Fibroblast of the conjunctiva (primary cell): ENCODE data around the gene MYH13.
"Not testable (repeated sequence)": the region's sequence is repeated elsewhere in the genome, so short reads cannot be mapped to it uniquely, and the experiment has no call there.

Experiments used
- DNase-seq: peaks from one replicate; pipeline ENCODE4 v3.0.0-alpha.2; 2010; ENCODE audit warnings: low read depth

The MYH13 gene

DNA sequence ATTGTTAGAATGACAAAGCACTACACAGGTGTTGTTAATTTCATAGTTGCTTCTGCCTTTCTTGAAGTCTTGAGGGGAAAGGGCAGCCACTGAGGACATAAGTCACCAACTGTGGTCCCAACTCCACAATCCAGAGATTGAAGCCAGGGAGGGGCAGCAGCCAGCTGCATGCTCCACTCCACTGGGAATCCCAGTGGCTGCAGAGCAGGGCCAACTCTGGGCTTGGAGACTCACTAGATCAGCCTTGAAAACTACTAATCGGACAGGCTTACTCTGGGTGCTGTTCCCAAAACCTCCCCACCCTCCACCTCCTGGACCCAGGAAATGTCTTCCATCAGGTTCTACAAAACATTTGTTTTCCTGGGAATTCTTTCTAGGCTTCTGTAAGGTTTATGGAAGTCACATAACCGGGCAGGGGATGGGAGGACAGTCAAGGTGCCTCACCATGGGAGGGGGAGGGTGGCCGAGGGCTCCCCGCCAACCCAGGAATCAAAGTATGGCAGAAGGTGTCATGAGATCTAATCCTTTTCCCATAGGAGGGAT lies 68.0 kb downstream of the MYH13 start:
- DNase-seq: no peak

DNA sequence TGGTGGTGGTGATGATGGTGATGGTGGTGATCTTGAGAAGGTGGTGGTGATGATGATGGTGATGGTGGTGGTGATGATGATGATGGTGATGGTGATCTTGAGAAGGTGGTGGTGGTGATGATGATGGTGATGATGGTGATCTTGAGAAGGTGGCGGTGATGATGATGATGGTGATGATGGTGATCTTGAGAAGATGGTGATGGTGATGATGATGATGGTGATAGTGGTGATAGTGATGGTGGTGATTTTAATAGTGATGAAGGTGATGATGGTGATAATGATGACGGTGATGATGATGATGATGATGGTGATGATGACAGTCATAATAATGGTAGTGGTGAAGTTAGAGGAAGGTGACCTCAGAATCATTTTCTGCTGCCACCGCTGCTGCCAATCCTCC lies 75.1 kb downstream of the MYH13 start:
- DNase-seq: no peak

DNA sequence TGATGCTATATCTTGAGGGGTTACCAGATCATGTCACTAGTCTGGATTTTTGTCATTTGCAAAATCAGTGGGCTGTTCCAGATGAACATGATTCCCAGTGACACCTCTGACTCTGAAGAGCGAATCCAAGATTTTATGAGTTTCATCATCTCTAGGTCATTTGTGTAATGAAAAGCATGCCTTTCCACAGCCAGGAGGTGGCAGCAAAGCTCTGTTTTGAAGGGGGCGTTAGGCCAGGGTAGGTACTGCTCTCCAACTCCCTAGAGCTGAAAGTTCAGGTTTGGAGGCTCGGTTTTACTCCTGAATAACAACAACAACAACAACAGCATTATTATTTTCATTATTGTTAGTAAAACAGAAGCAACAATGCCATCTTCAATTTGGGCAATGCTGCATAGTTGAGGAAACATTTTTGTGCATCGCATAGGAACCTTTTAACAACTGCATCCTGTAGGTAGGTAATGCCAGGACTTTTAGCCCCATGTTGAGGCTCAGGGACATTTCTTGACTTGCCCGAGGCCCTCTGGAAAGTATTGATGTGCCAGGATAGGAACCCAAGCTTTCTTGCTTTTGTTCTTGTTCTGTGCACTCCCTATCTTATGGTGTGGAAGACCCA lies 77.0 kb downstream of the MYH13 start:
- peak; percentile 35 for DNase-seq

DNA sequence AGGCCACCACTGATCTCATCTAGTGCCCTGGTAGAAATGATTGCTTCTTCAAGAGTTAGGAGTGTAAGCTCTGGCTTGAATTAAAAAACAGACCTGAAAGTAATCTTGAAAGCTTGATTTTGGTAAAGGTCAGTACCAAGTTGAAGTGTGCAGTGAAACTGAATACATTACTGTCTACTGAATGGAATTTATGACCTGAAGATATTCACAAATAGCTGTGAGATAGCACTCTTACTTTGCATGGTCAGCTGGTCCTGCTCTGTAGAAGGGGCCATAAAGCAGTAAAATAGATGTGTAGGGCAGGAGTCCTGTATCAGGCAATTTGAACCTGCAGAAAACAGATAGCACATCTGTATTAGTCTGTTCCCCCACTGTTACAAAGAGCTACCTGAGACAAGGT lies 78.6 kb downstream of the MYH13 start:
- DNase-seq: no peak

DNA sequence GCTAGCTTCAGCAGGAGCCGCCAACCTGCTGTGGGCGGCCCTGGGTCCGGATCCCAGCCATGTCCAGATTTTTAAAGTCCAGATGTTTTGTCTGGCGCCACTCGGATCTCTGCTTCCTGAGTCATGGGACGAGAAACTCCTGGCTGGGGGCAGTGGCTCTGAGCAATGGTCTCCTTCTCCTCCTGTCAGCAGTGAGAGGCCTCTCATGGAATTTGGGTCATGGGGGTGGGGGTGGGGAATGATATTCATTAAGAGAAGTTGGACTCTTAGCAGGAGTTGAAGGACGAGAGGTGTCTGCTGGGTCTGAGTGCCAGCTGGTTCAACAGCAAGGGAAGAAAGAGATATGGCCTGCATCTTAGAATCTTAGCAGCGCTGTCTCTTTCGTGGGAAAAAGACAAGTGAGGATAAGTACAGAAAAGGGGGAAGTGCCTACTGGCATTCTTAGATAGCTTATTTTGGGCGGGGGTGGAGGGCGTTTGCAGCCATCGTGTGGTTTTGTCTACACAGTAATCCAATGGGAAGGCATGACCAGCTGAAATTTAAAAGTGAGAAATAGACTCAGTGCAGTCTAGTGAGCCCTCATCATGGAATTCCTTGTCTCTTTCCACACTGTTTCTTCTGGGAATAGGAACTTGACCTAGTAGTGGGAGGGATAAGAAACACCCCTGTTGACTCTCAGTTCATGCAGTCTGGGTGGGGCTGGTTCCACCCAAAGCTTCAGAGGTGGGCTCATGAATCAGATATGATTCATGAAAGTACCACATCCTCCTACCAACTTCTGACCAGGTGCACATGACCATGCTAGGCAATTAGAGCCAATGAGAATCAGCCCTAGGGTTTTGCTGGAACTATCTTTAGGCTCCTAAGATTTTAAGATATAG lies 80.5 kb downstream of the MYH13 start:
- DNase-seq: no peak

DNA sequence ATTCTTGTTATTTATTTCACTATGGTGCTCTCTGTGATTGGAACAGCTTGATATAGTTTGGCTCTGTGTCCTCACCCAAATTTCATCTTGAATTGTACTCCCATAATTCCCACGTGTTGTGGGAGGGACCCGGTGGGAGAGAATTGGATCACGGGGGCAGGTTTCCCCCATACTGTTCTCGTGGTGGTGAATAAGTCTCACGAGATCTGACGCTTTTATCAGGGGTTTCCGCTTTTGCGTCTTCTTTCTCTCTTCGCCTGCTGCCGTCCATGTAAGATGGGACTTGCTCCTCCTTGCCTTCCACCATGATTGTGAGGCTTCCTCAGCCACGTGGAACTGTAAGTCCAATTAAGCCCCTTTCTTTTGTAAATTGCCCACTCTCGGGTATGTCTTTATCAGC lies 81.2 kb downstream of the MYH13 start:
- DNase-seq: not testable (repeated sequence)

DNA sequence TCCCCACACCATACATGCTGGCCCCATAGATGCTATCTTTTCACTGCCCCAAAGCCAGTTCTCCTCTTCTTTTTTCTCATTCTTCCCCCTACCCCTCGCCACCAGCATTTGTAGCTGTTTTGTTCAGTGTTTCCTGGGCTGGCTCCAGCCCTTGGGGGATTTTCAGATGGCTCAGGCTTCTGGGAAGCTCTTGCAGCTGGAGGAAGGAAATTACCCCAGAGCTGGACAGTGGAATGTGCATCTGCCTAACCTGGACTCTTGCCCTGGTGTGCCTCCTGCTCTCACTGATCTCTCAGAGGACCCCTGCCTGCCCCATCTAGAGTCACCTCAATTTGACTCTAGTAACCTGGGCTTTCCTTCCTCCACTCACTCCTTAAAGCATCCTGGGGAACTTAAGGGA lies 82.8 kb downstream of the MYH13 start:
- no peak for DNase-seq

DNA sequence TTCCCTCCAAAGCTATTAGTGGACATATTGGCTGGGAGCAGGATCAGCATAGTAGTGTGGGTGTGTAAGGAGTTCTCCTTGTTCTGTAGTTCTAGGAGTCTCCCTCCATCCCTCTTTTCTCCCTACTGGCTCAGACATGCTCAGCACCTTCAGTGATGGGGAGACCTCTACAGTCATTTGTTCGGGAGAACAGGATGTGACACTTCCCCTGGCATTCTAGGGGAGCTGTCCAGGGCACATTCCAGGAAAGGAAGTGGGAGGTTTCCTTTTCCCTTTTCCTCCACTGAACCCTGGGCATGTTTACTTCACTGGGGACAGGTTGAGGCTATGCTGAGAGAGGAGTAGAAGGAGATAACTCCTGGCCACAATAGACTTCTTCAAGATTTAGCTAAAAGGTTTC lies 86.5 kb downstream of the MYH13 start:
- DNase-seq: no peak

DNA sequence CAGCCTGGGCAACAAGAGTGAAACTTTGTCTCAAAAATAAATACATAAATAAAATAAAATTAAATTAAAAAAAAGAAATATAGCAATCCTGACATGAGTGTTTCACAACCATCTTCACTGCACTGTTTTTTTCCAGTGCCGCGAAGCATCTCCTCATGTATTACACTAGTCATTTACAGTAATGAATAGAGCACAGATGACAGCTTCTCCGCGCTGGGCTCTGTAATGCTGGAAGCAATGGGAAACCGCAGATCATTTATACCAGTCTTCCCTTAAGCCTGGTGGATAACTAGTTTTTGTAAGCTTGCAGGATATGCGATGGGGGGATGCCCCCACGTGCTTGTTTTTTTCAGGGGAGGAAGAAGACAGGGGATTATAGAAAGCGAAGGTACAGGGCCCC lies 86.9 kb downstream of the MYH13 start:
- DNase-seq: no peak

DNA sequence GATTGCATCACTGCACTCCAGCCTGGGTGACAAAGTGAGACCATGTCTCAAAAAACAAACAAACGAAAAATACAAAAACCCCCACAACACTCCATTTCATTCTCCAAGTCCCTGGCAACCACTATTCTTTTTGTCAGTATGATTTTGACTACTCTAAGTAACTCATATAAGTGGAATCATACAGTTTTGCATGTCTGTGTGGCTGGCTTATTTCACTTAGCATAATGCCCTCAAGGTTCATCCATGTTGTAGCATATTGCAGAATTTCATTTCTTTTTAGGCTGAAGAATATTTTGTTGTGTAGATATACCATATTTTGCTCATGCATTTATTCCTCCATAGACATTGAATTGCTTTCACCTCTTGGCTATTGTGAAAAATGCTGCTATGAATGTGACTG lies 92.7 kb downstream of the MYH13 start:
- no peak for DNase-seq

DNA sequence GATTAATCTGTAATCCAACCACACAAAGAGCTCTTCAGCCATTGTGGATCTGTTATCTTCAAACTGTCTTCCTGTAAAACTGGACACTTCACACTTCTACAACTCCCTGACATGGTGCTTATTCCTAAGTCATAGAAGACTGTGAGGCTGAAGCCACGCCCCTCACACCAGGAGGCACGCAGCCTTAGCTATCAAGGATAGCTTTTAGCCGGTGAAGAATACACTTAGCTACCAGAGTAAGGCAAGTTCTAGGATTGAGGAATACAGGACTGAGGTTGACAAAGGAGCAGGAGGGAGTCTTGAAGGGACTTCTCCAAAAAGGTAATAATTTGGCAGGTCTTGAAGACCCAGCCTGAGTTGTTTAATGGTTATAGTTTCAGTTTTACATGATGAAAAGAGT lies 94.6 kb downstream of the MYH13 start:
- DNase-seq: no peak

DNA sequence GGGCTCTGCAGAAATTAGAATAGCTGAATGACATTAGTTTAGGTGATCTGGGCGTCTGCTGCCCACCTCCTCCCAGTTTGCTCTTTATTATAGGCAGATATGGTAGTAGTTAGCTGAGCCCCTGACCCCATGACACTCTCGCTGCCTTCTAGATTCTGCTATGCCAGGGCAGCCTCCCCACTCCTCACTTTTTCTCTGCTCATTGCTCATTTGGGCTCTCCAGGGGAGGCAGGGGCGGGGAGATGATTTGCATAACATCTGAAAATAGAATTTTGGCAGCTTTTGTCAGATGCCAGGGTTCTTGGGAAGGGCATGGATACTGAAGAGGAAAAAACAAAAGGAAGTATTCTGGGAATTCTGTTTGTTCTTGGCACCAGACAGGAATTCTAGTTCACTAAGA lies 96.4 kb downstream of the MYH13 start:
- no peak for DNase-seq

DNA sequence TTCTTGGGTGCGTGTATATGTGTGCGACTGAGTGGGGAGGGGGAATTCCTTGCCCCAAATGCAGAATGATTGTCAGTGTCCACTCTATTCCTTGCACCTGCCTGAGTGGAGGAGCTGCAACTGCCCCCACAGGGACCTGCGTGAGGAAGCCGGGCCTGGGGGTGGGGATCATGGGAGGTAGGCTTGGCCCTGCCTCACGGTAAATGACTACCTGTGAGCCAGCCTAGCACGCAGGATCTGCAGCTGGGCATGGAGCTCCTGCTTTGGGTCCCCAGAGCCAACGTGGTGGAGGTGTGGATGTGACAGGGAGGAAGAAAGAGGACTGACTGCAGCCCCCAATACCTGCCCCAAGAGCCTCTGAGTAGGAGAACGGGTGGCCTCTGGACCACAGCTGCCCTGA lies 97.4 kb downstream of the MYH13 start:
- no peak for DNase-seq

DNA sequence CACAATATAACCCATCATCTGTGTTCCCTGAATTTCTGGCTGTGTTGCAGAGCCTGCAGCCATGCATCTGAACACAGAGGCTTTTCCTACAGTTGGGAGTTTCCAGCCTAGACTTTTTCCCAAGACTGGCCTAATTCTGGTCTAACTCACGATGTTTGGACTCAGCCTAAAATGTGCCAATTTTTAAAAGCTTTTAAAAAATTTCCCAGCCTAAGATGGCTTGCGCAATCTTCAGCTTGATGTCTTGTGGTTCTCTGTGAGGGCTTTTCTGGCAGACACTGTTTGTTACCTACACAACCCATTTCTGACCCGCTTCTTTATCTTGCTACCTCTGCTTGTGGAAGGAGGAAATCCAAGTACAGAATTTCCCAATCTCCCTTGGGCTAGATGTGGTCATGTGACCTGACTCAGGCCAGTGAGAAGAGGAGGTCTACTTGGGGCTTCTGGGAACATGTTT lies 101.7 kb downstream of the MYH13 start:
- DNase-seq: no peak

DNA sequence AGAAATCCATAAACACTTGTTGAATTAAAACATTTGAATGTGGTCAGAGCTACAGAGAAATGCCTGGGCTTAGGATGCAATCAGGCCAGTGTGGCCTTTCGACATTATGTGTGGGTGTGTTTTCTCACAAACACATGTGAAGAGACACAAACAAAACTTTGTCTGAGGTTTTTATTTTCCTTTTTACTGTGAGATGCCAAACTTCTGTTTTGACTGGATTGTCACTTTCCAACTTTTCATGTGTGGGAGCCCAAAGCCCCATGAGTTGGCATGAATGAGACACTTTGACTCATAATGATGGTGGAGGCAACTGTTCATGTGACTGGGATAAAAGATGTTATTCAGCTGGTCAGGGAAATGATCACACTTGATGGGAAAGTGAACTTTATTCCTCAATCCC lies 102.5 kb downstream of the MYH13 start:
- DNase-seq: no peak

DNA sequence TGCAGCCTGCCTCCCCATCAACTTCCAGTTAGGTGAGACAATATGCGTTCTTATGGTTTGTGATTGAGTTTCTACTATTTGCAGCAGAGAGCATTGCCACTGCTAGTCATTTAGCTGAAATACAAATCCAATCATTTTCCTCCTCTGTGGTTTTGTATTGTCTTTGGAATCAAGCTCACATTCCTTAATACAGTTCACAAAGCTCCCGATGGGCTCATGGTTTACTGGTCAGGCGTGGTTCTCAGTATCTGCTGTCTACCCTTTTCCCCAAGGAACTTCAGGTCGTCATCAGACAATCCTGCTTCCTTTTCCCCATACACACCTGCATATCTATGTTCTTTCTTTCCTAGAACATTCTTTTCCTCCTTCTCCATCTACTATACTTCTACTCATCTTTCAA lies 104.8 kb downstream of the MYH13 start:
- DNase-seq: no peak

DNA sequence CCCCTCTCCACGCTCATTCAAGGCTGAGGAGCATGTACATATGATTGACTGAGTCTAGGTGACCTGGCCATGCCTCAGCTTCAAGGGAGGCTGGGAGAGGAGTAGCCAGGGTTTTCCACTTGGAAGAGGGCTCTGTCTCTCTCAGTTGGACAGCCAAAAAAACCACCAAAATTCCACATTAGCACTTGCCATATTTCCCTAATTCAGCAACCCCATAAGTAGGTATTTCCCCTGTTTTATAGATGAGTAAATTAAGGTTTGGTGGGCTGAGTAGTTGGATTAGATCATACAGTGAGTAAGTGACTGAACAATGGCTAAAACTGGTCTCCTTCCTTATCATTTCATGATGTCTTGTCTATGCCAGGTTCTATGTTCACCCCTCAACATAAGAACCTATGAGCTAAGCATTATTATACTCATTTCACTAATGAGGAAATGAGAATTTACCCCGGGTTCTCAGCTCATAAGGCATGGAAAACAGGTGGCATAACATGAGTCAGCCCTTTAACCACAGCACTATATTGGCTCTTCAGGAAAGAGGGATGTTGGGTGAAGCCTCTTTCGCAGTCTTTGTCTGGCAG lies 106.4 kb downstream of the MYH13 start:
- no peak for DNase-seq

DNA sequence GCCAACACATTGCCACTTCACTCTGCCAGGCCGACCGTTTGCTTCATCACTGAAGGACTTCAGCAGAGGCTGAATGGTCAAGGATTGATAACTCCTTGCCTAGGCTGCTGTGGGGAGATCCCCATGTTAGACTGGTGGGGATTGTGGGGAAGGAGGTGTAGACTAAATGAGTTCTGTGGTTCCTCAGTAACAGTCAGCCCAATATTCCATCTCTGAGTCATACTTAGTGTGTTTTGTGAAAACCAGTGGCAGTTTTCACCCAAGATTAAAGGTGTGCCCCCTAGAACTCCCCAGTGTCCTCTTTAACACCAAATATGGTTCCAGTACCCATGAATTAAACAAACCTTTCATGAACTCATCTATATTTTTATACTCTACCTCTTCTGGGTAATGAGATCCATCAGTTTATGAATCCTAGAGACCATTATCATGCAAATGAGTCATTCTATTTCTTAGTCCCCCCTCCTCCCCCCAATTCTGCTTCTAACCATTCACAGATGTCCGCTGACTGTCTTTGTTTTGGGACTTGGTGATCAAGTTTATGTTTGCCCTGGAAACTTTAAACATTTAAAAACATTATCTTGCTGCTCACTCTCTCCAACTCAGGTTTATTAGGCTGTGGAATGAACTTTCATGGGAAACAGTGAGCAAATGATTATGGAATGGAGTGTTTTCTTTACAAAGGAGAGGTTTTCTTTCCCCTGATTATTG lies 107.6 kb downstream of the MYH13 start:
- DNase-seq: peak; percentile 79

DNA sequence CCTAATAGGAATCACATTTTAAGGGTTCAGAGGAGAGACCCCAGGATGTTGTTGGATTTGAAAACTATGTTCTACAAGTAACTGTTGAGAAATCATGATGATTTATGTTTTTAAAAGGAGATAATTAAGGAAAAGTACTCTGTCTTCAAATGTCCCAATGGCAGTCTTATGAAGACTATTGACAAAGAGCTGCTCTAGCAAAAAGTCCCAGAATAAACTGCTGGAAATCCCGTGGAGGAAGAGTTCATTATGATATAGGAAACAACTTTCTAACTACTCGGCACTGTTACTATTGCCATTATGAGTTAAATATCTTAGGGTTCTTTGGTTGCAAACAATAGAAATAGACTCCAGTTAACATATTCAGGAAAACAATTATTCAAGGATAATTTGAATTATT lies 108.8 kb downstream of the MYH13 start:
- DNase-seq: no peak

DNA sequence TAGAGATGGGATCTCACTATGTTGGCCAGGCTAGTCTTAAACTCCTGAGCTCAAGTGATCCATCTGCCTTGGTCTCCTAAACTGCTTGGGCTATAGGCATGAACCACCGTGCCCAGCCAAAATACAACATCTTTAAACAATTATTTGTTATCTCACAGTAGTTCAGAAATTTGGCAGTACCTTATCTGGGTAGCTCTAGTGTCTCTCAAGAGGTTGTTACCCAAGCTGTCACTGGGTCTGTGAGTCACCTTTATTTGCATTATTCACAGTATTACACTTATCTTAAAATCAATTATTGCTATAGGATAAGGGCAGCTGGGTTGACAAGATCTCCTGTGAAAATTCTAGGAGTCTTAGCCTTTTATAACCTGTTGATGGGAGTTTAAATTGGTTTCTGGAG lies 110.4 kb downstream of the MYH13 start:
- DNase-seq: no peak

DNA sequence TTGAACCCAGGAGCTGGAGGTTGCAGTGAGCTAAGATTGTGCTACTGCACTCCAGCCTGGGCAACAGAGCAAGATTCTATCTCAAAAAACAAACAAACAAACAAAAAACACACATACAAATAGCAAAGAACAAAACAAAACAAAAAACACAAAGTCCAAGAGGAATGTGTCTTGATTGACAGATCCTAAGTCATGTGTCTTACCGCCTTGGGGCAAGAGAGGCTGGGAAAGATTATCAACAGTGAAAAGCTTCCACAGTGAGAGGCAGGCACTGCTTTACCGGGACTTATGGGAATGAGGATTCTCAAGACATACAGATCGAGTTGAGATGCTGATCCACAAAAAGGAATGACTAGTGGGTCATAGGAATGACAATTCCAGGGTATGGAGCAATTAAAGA lies 111.7 kb downstream of the MYH13 start:
- no peak for DNase-seq

DNA sequence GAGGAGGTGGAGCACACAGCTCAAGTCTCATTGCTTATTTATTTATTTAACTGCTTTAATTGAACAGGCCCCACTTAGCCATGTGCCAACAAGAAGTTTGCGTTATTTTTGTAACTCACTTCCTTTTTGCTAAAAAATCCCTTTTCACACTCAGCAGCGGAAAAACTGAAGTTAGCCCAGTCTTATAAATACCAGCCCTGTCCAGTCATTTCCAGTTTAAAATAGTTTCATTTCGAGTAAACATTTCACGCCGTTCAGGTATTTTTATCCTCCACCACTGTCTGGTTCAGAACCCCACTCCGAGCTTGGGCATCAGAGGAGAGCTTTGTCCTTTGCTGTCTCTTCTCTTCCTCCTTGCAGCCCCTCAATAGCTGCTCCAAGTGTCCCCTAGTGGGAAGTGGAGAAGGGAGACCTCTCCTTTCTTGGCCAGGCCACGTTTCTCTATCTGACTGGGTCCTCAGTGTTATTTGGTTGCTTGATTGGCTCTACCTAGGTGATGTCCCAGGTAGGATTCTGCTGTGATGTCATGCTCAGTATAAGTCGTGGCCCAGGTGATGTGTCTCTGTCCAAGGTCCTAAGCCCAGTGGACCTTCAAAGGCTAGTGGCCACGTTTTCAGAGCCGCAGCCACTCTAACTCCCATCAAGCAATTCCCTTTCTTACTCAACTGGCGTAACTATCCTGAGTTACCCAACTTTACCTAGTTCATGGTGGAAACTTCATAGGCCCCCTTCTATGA lies 121.4 kb downstream of the MYH13 start:
- no peak for DNase-seq
